Right ventricle myocardium superior (tissue), 1 donor: ENCODE data around the gene KIF26B. TPM values are rescaled to one million over a fixed set of nuclear protein-coding genes. Genes with fewer than 3 reads are reported as not detected.
"Not testable (repeated sequence)": the region's sequence is repeated elsewhere in the genome, so short reads cannot be mapped to it uniquely, and the experiment has no call there.

Source experiments
- ATAC-seq: fragments of 200-7000 bp; cut with Tn5 transposase; one replicate; pipeline ENCODE4 v1.9.1; 2020; ENCODE audit warnings: mild to moderate bottlenecking; ENCODE audit not compliant: poor library complexity
- DNase-seq: peaks from one replicate; pipeline ENCODE4 v3.0.0-alpha.2; 2020
- intact Hi-C: fragments of 100-400 bp; cut with DNase I; formaldehyde crosslinking; loops from one replicate; pipeline ENCODE4 v1.11.2; 2022
- total RNA-seq: library from RNA; stranded (reverse); fragmentation: NEBNext Ultra II Directional; extraction: Animal tissue kit (Norgen Biotek cat#: 25700); gene quantifications from one replicate; pipeline ENCODE4 v1.2.1, GENCODE V29; 2021
- donor health status: DM: no; HTN: yes; CAD: no; lungs with severe emphysema.

The KIF26B gene
- total RNA-seq, 1 donor from 2014 or later, result 2.4 TPM

GRCh38 chr1:245130281-245131025 lies 24.3 kb upstream of the KIF26B start:
- DNase-seq, intact Hi-C loops, ATAC-seq: not testable (repeated sequence)

GRCh38 chr1:245131026-245131393 lies 23.8 kb upstream of the KIF26B start:
- ATAC-seq, result no peak
- DNase-seq, result no peak
- intact Hi-C loops, result no loop called here

- DNase-seq (no peak), ATAC-seq (no peak)
- intact Hi-C loops, result no loop called here
Measured at GRCh38 chr1:245132771-245133170, 22.0 kb upstream of the KIF26B start.

- peak; percentile 78 for DNase-seq
- intact Hi-C loops, result no loop called here
- ATAC-seq, result peak; percentile 95
Measured at GRCh38 chr1:245133995-245134715, 20.6 kb upstream of the KIF26B start.

- DNase-seq, result no peak
- intact Hi-C loops, result no loop called here
- no peak for ATAC-seq
Measured at GRCh38 chr1:245142171-245142798, 12.5 kb upstream of the KIF26B start.

- DNase-seq, result no peak
- intact Hi-C loops, result no loop called here
- ATAC-seq, result no peak
Measured at GRCh38 chr1:245142976-245143375, 11.8 kb upstream of the KIF26B start.

- ATAC-seq, result no peak
- intact Hi-C loops, result no loop called here
- no peak for DNase-seq
Measured at GRCh38 chr1:245143849-245144248, 10.9 kb upstream of the KIF26B start.

GRCh38 chr1:245148069-245148468 lies 6.7 kb upstream of the KIF26B start:
- DNase-seq, result no peak
- intact Hi-C loops, result no loop called here
- no peak for ATAC-seq

- intact Hi-C loops, result no loop called here
- no peak for ATAC-seq
- no peak for DNase-seq
Measured at GRCh38 chr1:245148861-245149260, 5.9 kb upstream of the KIF26B start.

GRCh38 chr1:245153081-245153551 lies 1.7 kb upstream of the KIF26B start:
- peak; percentile 43 for ATAC-seq

GRCh38 chr1:245153552-245154428 lies 995 bp upstream of the KIF26B start:
- peak; percentile 42 for ATAC-seq

More at GRCh38 chr1:245153081-245153551, 1.7 kb upstream of the KIF26B start:
- intact Hi-C loops, result loop anchor here (2.0 to 10.0 kb wide), 3 partner anchors 222 to 1342 kb away; no protein-coding TSS in a partner anchor
- peak; percentile 53 for DNase-seq

GRCh38 chr1:245155272-245156040 lies 671 bp downstream of the KIF26B start:
- intact Hi-C loops, result loop anchor here (10.0 kb wide), 2 partner anchors 219 to 1339 kb away; no protein-coding TSS in a partner anchor
- DNase-seq (no peak), ATAC-seq (peak; percentile 7)

More at GRCh38 chr1:245153552-245154428, 995 bp upstream of the KIF26B start:
- intact Hi-C loops, result loop anchor here (2.0 to 10.0 kb wide), 3 partner anchors 221 to 1341 kb away; no protein-coding TSS in a partner anchor
- no peak for DNase-seq

GRCh38 chr1:245156041-245156735 lies 1.4 kb downstream of the KIF26B start:
- peak; percentile 88 for DNase-seq
- ATAC-seq, result peak; percentile 89
- intact Hi-C loops, result loop anchor here (10.0 kb wide), 2 partner anchors 219 to 1339 kb away; no protein-coding TSS in a partner anchor

GRCh38 chr1:245156736-245157505 lies 2.1 kb downstream of the KIF26B start:
- intact Hi-C loops, result loop anchor here (10.0 kb wide), 2 partner anchors 218 to 1338 kb away; no protein-coding TSS in a partner anchor
- ATAC-seq (no peak), DNase-seq (no peak)

GRCh38 chr1:245158913-245159312 lies 4.1 kb downstream of the KIF26B start:
- intact Hi-C loops, result loop anchor here (10.0 kb wide), 2 partner anchors 216 to 1336 kb away; no protein-coding TSS in a partner anchor
- DNase-seq, result no peak
- no peak for ATAC-seq

GRCh38 chr1:245160288-245160687 lies 5.5 kb downstream of the KIF26B start:
- intact Hi-C loops, result no loop called here
- ATAC-seq, result no peak
- DNase-seq, result no peak
